Activated CD8-positive, alpha-beta T cell treated with anti-CD3 and anti-CD28 coated beads, Interleukin-2, amount 10 ng/mL, durations not matched to agents 7 days and 5 days (primary cell): ENCODE measurements around the gene ZNF486. TPM values are rescaled to one million over a fixed set of nuclear protein-coding genes. Genes with fewer than 3 reads are reported as not detected.
A peak's percentile ranks its signal among the peaks of the same experiment; 100 is the strongest.
"Not testable (repeated sequence)": the region's sequence is repeated elsewhere in the genome, so short reads cannot be mapped to it uniquely, and the experiment has no call there.

Source experiments
- ATAC-seq: fragments of 150-1000 bp; cut with Tn5 transposase; one replicate; pipeline ENCODE4 v1.10.0; 2021; ENCODE audit warnings: moderate library complexity
- CTCF ChIA-PET: fragments of 350-600 bp; sonication (Branson Sonifier 250); formaldehyde crosslinking; loops from one replicate; lab custom pipeline; 2021; ENCODE audit warnings: antibody characterized with exemption; lab: Charles Lee
- POLR2A ChIA-PET: fragments of 350-600 bp; sonication (Branson Sonifier 250); formaldehyde crosslinking; loops from one replicate; lab custom pipeline; 2021; ENCODE audit warnings: antibody characterized with exemption; lab: Charles Lee
- DNase-seq: peaks from one replicate; pipeline ENCODE4 v3.0.0-alpha.2; 2020
- H3K27ac Mint-ChIP-seq: one replicate; pipeline ENCODE4 v1.8.0; 2021; ENCODE audit warnings: mild to moderate bottlenecking, mixed read lengths
- H3K27me3 Mint-ChIP-seq: one replicate; pipeline ENCODE4 v1.8.0; 2021; ENCODE audit warnings: low read depth, mixed read lengths
- H3K36me3 Mint-ChIP-seq: one replicate; pipeline ENCODE4 v1.8.0; 2021; ENCODE audit warnings: low read depth, mixed read lengths
- H3K4me1 Mint-ChIP-seq: one replicate; pipeline ENCODE4 v1.8.0; 2021; ENCODE audit warnings: low read depth, mixed read lengths
- H3K4me3 Mint-ChIP-seq: one replicate; pipeline ENCODE4 v1.8.0; 2021; ENCODE audit warnings: mild to moderate bottlenecking, mixed read lengths
- H3K9me3 Mint-ChIP-seq: one replicate; pipeline ENCODE4 v1.8.0; 2022; ENCODE audit warnings: mixed read lengths; ENCODE audit not compliant: insufficient read depth
- total RNA-seq, 2 experiments: library from RNA; stranded (reverse); gene quantifications; one replicate each; pipeline ENCODE4 v1.2.3, GENCODE V29; 2021

ZNF486 gene
- total RNA-seq, 2 experiments from 2014 or later, result 13.1 to 13.9 TPM

GRCh38 chr19:20235156-20235555, 68.1 kb downstream of the ZNF486 start:
- POLR2A ChIA-PET, result no interaction called here
- no peak overlapping the region for H3K4me3 Mint-ChIP-seq
- no peak for ATAC-seq
- H3K36me3 Mint-ChIP-seq, result peaks cover 75% of the 10 kb centered on the region
- peaks cover 20% of the 10 kb centered on the region for H3K4me1 Mint-ChIP-seq
- no peaks in the 10 kb centered on the region for H3K27me3 Mint-ChIP-seq
- no peak for DNase-seq
- peaks cover 37% of the 10 kb centered on the region for H3K9me3 Mint-ChIP-seq
- CTCF ChIA-PET, result interaction anchor here (0.6 kb wide), 1 partner anchor 192 kb away, joined by 3 read pairs; no protein-coding TSS in a partner anchor
- H3K27ac Mint-ChIP-seq, result no peak overlapping the region

- Mint-ChIP-seq H3K4me1 (peaks cover 20% of the 10 kb centered on the region), H3K4me3 (peak overlapping the region; percentile 100), H3K9me3 (peaks cover 21% of the 10 kb centered on the region), H3K27ac (peak overlapping the region; percentile 99), H3K27me3 (no peaks in the 10 kb centered on the region), H3K36me3 (peaks cover 51% of the 10 kb centered on the region)
- CTCF ChIA-PET, result interaction anchor here (1.2 to 1.8 kb wide), 3 partner anchors 70 to 1267 kb away, joined by 3 to 5 read pairs (median 4); partner anchors contain the start of genes ZNF429, ZNF486 and ZNF90
- POLR2A ChIA-PET, result interaction anchor here (0.6 to 2.8 kb wide), 16 partner anchors 13 to 1614 kb away, joined by 3 to 22 read pairs (median 5); partner anchors contain the start of genes ZNF253, ZNF429, ZNF486 and ZNF626
- peak; percentile 96 for ATAC-seq
- peak; percentile 94 for DNase-seq
These were observed 71.0 kb downstream of the ZNF486 start for GRCh38 chr19:20237773-20238623.

- no peaks in the 10 kb centered on the region for H3K27me3 Mint-ChIP-seq
These were observed 76.6 kb downstream of the ZNF486 start for GRCh38 chr19:20243629-20244028.

GRCh38 chr19:20244356-20244755, 77.3 kb downstream of the ZNF486 start:
- DNase-seq (no peak), ATAC-seq (no peak)
- ChIA-PET CTCF (no interaction called here), POLR2A (no interaction called here)
- H3K36me3 Mint-ChIP-seq, result peaks cover 5% of the 10 kb centered on the region
- H3K4me3 Mint-ChIP-seq, result no peak overlapping the region
- H3K27ac Mint-ChIP-seq, result no peak overlapping the region
- H3K27me3 Mint-ChIP-seq, result no peaks in the 10 kb centered on the region
- H3K9me3 Mint-ChIP-seq, result peaks cover 13% of the 10 kb centered on the region
- peaks cover 9% of the 10 kb centered on the region for H3K4me1 Mint-ChIP-seq

More at GRCh38 chr19:20243629-20244028, 76.6 kb downstream of the ZNF486 start:
- peaks cover 9% of the 10 kb centered on the region for H3K4me1 Mint-ChIP-seq
- ChIA-PET POLR2A (no interaction called here), CTCF (no interaction called here)
- ATAC-seq, result no peak
- H3K4me3 Mint-ChIP-seq, result no peak overlapping the region
- peaks cover 13% of the 10 kb centered on the region for H3K9me3 Mint-ChIP-seq
- no peak for DNase-seq
- peaks cover 5% of the 10 kb centered on the region for H3K36me3 Mint-ChIP-seq
- no peak overlapping the region for H3K27ac Mint-ChIP-seq

- ATAC-seq (no peak), DNase-seq (no peak)
- Mint-ChIP-seq H3K9me3 (peaks cover 7% of the 10 kb centered on the region), H3K36me3 (no peaks in the 10 kb centered on the region), H3K27me3 (no peaks in the 10 kb centered on the region), H3K27ac (no peak overlapping the region), H3K4me3 (no peak overlapping the region), H3K4me1 (peaks cover 7% of the 10 kb centered on the region)
- ChIA-PET CTCF (no interaction called here), POLR2A (no interaction called here)
These were observed 78.3 kb downstream of the ZNF486 start for GRCh38 chr19:20245309-20245708.

- H3K27ac Mint-ChIP-seq, result no peak overlapping the region
- H3K9me3 Mint-ChIP-seq, result peaks cover 7% of the 10 kb centered on the region
- ATAC-seq (no peak), DNase-seq (peak; percentile 40)
- H3K4me1 Mint-ChIP-seq, result peaks cover 7% of the 10 kb centered on the region
- H3K27me3 Mint-ChIP-seq, result no peaks in the 10 kb centered on the region
- ChIA-PET CTCF (no interaction called here), POLR2A (no interaction called here)
- no peak overlapping the region for H3K4me3 Mint-ChIP-seq
- no peaks in the 10 kb centered on the region for H3K36me3 Mint-ChIP-seq
These were observed 80.1 kb downstream of the ZNF486 start for GRCh38 chr19:20247016-20247683.

GRCh38 chr19:20248258-20248657, 81.2 kb downstream of the ZNF486 start:
- ATAC-seq, H3K9me3 Mint-ChIP-seq, H3K4me3 Mint-ChIP-seq, DNase-seq, H3K36me3 Mint-ChIP-seq, POLR2A ChIA-PET, H3K27ac Mint-ChIP-seq, CTCF ChIA-PET, H3K27me3 Mint-ChIP-seq: not testable (repeated sequence)
- H3K4me1 Mint-ChIP-seq, result peaks cover 15% of the 10 kb centered on the region

Other genes with a start within 250 kb of the ZNF486 start
- gene ZNF682, start 127.7 kb upstream of the ZNF486 start, total RNA-seq, result 10 to 100 TPM; 10.9 to 13.6 TPM
- gene ZNF90, start 89.2 kb upstream of the ZNF486 start, total RNA-seq, result 10 to 100 TPM; 16.2 to 17.0 TPM